Nucleus accumbens (tissue), 56 donors: ENCODE measurements around the gene PID1.
"Not testable (repeated sequence)": the region's sequence is repeated elsewhere in the genome, so short reads cannot be mapped to it uniquely, and the experiment has no call there.

Source experiments
- DNase-seq, 56 donors: peaks; one replicate each; lab custom pipeline; 2025; lab: John Stamatoyannopoulos, UW

The PID1 gene

GRCh38 chr2:229087843-229088516, 183.1 kb downstream of the PID1 start:
- no peak for DNase-seq

GRCh38 chr2:229087267-229087666, 183.8 kb downstream of the PID1 start:
- no peak for DNase-seq

GRCh38 chr2:229085439-229085838, 185.6 kb downstream of the PID1 start:
- DNase-seq: no peak

- peak in 1 of 56 donors; percentile 2 for DNase-seq
Observed at GRCh38 chr2:229084447-229084846, 186.6 kb downstream of the PID1 start.

- no peak for DNase-seq
Observed at GRCh38 chr2:229083606-229084340, 187.3 kb downstream of the PID1 start.

GRCh38 chr2:229081411-229081810, 189.7 kb downstream of the PID1 start:
- DNase-seq: no peak

GRCh38 chr2:229080172-229080571, 190.9 kb downstream of the PID1 start:
- no peak for DNase-seq

GRCh38 chr2:229076886-229077285, 194.2 kb downstream of the PID1 start:
- DNase-seq: not testable (repeated sequence)

GRCh38 chr2:229073935-229074334, 197.2 kb downstream of the PID1 start:
- DNase-seq: no peak

GRCh38 chr2:229071292-229071976, 199.7 kb downstream of the PID1 start:
- no peak for DNase-seq

- no peak for DNase-seq
Observed at GRCh38 chr2:229066121-229066715, 204.9 kb downstream of the PID1 start.

- no peak for DNase-seq
Observed at GRCh38 chr2:229064749-229065148, 206.3 kb downstream of the PID1 start.

GRCh38 chr2:229060147-229060546, 210.9 kb downstream of the PID1 start:
- no peak for DNase-seq

- no peak for DNase-seq
Observed at GRCh38 chr2:229059331-229060033, 211.6 kb downstream of the PID1 start.

GRCh38 chr2:229057976-229058553, 213.0 kb downstream of the PID1 start:
- DNase-seq: no peak

- no peak for DNase-seq
Observed at GRCh38 chr2:229054311-229054710, 216.8 kb downstream of the PID1 start.

GRCh38 chr2:229051798-229052197, 219.3 kb downstream of the PID1 start:
- DNase-seq: no peak

- no peak for DNase-seq
Observed at GRCh38 chr2:229050133-229050532, 221.0 kb downstream of the PID1 start.

- DNase-seq: no peak
Observed at GRCh38 chr2:229048134-229048533, 223.0 kb downstream of the PID1 start.

- DNase-seq: no peak
Observed at GRCh38 chr2:229045671-229046070, 225.4 kb downstream of the PID1 start.
